D721Med (cell line): ENCODE results near the gene MORC4.
A peak's percentile ranks its signal among the peaks of the same experiment; 100 is the strongest.

Experiments used
- DNase-seq: peaks from one replicate; pipeline ENCODE4 v3.0.0; 2011; ENCODE audit warnings: low spot score; ENCODE audit not compliant: insufficient read length
- FAIRE-seq: peaks from 2 replicates; lab custom pipeline; 2011; peaks lifted over from hg19 to GRCh38; lab: Jason Lieb, UNC
- CTCF ChIP-seq: IDR thresholded peaks from 2 replicates; pipeline ENCODE4 v1.5.1; 2012; ENCODE audit warnings: mild to moderate bottlenecking, control low read depth; ENCODE audit not compliant: insufficient read depth; ENCODE audit errors: missing control alignments

MORC4 gene

GRCh38 chrX:106955004-106955772 is 44.8 kb downstream of the MORC4 start:
- no peak for TF ChIP-seq CTCF
- FAIRE-seq (no peak), DNase-seq (no peak)

GRCh38 chrX:106954041-106954440 is 46.0 kb downstream of the MORC4 start:
- DNase-seq: no peak
- no peak for TF ChIP-seq CTCF
- FAIRE-seq: no peak

GRCh38 chrX:106952988-106953387 is 47.0 kb downstream of the MORC4 start:
- no peak for FAIRE-seq
- DNase-seq: no peak
- peak; percentile 32 for TF ChIP-seq CTCF

GRCh38 chrX:106952538-106952937 is 47.5 kb downstream of the MORC4 start:
- TF ChIP-seq CTCF: no peak
- no peak for DNase-seq
- no peak for FAIRE-seq

GRCh38 chrX:106952089-106952488 is 47.9 kb downstream of the MORC4 start:
- no peak for TF ChIP-seq CTCF
- FAIRE-seq (no peak), DNase-seq (no peak)

GRCh38 chrX:106951230-106951629 is 48.8 kb downstream of the MORC4 start:
- DNase-seq (no peak), FAIRE-seq (no peak)
- TF ChIP-seq CTCF: no peak

GRCh38 chrX:106950381-106950780 is 49.6 kb downstream of the MORC4 start:
- DNase-seq (no peak), FAIRE-seq (no peak)
- no peak for TF ChIP-seq CTCF
